ENCODE data around the gene PLEKHH1.
A peak's percentile ranks its signal among the peaks of the same experiment; 100 is the strongest.

The PLEKHH1 gene

GRCh38 chr14:67633451-67634147 is 100.5 kb downstream of the PLEKHH1 start:
- no peak for DNase-seq

GRCh38 chr14:67636361-67636919 is 103.3 kb downstream of the PLEKHH1 start:
- DNase-seq: peak; percentile 24

GRCh38 chr14:67638642-67639041 is 105.6 kb downstream of the PLEKHH1 start:
- no peak for DNase-seq

Data from NCI-H69 (cell line).